Mucosa of stomach (tissue), 1 donor: ENCODE data around the gene TTLL8.

Experiments
- H3K27me3 ChIP-seq: one replicate; pipeline ENCODE4 v1.7.0; 2013; ENCODE audit warnings: mild to moderate bottlenecking, low read length; ENCODE audit not compliant: control insufficient read depth, insufficient read depth
- H3K36me3 ChIP-seq: one replicate; pipeline ENCODE4 v1.7.0; 2013; ENCODE audit warnings: low read length; ENCODE audit not compliant: control insufficient read depth, insufficient read depth
- H3K4me1 ChIP-seq: one replicate; pipeline ENCODE4 v1.7.0; 2013; ENCODE audit warnings: mild to moderate bottlenecking, low read length; ENCODE audit not compliant: control insufficient read depth, insufficient read depth
- H3K4me3 ChIP-seq: one replicate; pipeline ENCODE4 v1.7.0; 2013; ENCODE audit warnings: low read length
- H3K9ac ChIP-seq: one replicate; pipeline ENCODE4 v1.7.0; 2013; ENCODE audit warnings: mild to moderate bottlenecking, low read length, moderate library complexity
- H3K9me3 ChIP-seq: one replicate; pipeline ENCODE4 v1.7.0; 2013; ENCODE audit warnings: mild to moderate bottlenecking, low read length, moderate library complexity; ENCODE audit not compliant: control insufficient read depth
- donor health status: Pancreatic carcinoma.

The TTLL8 gene

GRCh38 chr22:50031189-50032091 lies 26.7 kb downstream of the TTLL8 start:
- H3K27me3 ChIP-seq = peaks cover 10% of the 10 kb centered on the region

DNA sequence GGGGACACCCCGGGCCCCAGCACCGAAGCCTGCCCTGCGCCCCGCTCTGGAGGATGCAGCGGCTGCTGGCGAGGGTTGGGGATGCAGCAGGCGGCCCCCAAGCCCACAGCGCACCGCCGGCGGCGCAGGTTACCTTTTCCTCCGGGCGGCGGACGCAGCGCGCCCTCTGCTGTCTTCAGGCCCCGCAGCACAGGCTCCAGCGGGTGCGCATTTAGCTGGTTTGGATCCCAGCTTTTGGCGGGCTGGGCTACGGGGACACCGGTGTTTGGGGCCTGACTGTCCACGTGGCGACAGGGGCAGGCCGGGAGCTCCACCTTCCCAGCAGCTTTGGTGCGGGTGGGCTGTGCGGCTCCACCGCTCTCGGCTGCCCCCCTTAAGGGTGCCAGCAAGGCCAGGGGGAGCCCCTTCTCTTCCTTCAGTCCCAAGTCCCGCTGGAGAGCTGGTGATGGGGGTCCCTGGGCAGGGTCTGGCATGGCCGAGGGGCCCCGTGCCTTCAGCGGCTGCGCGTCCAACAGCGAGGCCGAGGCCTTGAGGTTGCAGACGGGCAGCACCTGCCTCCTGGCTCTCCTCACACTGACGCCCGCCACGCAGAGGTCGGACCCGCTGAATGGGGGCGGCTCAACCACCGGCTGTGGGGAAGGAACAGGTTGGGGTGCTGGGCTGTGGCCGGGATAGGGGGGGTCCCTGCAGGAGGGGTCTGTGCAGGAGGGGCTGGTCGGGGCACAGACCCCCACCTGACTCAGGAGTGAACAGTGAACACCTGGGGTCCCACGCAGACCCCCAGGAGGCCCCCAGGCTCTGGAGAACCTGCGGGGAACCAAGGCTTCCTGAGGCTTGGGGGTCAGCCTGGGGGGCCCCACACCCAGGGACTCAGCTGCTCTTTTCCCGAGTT lies 27.6 kb downstream of the TTLL8 start:
- Histone ChIP-seq H3K4me1 (peaks cover 3% of the 10 kb centered on the region), H3K27me3 (peaks cover 10% of the 10 kb centered on the region), H3K4me3 (no peak overlapping the region), H3K9me3 (no peaks in the 10 kb centered on the region), H3K36me3 (no peaks in the 10 kb centered on the region), H3K9ac (no peak overlapping the region)

More at GRCh38 chr22:50031189-50032091, 26.7 kb downstream of the TTLL8 start:
- Histone ChIP-seq H3K36me3 (no peaks in the 10 kb centered on the region), H3K4me3 (no peak overlapping the region), H3K9ac (no peak overlapping the region), H3K9me3 (no peaks in the 10 kb centered on the region), H3K4me1 (peaks cover 3% of the 10 kb centered on the region)

- Histone ChIP-seq H3K4me1 (peaks cover 3% of the 10 kb centered on the region), H3K9ac (no peak overlapping the region), H3K9me3 (no peaks in the 10 kb centered on the region), H3K4me3 (no peak overlapping the region), H3K27me3 (peaks cover 10% of the 10 kb centered on the region), H3K36me3 (no peaks in the 10 kb centered on the region)
Measured at GRCh38 chr22:50027639-50028537, 30.2 kb downstream of the TTLL8 start.

- Histone ChIP-seq H3K4me1 (peaks cover 3% of the 10 kb centered on the region), H3K27me3 (peaks cover 7% of the 10 kb centered on the region), H3K36me3 (no peaks in the 10 kb centered on the region), H3K4me3 (no peak overlapping the region), H3K9me3 (no peaks in the 10 kb centered on the region), H3K9ac (no peak overlapping the region)
Measured at GRCh38 chr22:50025993-50026392, 32.1 kb downstream of the TTLL8 start.

DNA sequence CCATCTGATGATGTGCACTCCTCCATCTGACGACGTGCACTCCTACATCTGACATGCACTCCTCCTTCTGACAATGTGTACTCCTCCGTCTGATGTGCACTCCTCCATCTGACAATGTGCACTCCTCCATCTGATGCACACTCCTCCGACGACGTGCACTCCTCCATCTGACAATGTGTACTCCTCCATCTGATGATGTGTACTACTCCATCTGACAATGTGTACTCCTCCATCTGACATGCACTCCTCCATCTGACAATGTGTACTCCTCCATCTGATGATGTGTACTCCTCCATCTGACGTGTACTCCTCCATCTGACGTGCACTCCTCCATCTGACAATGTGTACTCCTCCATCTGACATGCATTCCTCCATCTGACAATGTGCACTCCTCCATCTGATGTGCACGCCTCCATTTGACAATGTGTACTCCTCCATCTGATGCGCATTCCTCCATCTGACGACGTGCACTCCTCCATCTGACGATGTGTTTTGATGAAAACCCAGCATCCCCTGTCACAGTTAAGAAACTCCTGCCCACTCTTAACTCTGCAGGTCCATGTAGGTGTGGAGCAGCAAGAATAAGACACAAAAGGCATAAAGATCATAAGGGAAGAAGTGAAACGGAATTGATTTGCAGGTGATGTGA lies 35.8 kb downstream of the TTLL8 start:
- Histone ChIP-seq H3K9me3 (no peaks in the 10 kb centered on the region), H3K27me3 (peaks cover 5% of the 10 kb centered on the region), H3K4me1 (peaks cover 8% of the 10 kb centered on the region), H3K4me3 (no peak overlapping the region), H3K36me3 (no peaks in the 10 kb centered on the region), H3K9ac (no peak overlapping the region)

GRCh38 chr22:50020606-50021005 lies 37.5 kb downstream of the TTLL8 start:
- peaks cover 22% of the 10 kb centered on the region for H3K4me1 ChIP-seq
- H3K27me3 ChIP-seq = peaks cover 22% of the 10 kb centered on the region
- H3K36me3 ChIP-seq = no peaks in the 10 kb centered on the region
- no peaks in the 10 kb centered on the region for H3K9me3 ChIP-seq
- no peak overlapping the region for H3K9ac ChIP-seq
- no peak overlapping the region for H3K4me3 ChIP-seq

DNA sequence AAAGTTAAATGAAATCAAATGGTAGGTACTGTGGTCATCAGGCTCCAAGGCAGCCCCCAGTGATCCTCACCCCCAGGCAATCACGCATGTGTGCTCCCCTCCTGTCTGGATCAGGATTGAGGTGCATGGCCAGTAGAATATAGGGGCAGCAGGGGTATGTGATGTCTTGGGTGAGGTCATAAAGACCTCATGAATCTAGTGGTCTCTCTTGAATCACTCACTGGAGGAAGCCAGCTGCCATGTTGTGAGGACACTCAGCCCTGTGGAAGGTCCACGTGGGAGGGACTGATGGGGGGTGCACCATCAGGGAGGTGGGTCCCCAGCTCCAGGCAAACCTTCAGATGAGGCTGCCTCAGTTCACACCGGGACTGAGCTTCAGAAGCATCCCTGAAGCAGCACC lies 38.8 kb downstream of the TTLL8 start:
- Histone ChIP-seq H3K36me3 (no peaks in the 10 kb centered on the region), H3K4me1 (peaks cover 29% of the 10 kb centered on the region), H3K9ac (no peak overlapping the region), H3K27me3 (peaks cover 30% of the 10 kb centered on the region), H3K9me3 (no peaks in the 10 kb centered on the region), H3K4me3 (no peak overlapping the region)

GRCh38 chr22:50018608-50019285 lies 39.4 kb downstream of the TTLL8 start:
- Histone ChIP-seq H3K9me3 (no peaks in the 10 kb centered on the region), H3K4me3 (no peak overlapping the region), H3K36me3 (no peaks in the 10 kb centered on the region), H3K9ac (no peak overlapping the region), H3K4me1 (peaks cover 33% of the 10 kb centered on the region), H3K27me3 (peaks cover 35% of the 10 kb centered on the region)

DNA sequence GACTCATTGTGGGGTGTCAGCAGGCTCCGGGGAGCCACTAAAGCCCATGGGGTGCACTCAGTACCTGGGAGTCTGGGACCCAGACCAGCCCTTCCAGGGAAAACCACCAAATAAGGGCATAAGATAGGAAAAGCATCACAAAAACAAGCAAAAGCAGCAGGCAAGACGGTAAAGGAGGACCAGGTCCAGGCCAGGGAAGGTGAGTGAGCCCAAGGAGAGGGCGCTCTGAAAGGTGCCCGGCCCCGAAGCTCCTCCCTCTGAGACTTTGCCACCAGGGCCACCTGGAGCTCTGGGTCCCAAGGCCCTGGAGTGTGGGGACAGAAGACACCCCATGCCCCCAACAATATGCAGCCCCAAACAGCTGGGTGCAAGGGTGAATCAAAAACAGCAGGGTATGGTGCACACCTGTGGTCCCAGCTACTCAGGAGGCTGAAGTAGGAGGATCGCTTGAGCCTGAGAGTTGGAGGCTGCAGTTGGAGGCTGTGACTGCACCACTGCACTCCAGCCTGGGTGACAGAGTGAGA lies 40.3 kb downstream of the TTLL8 start:
- no peak overlapping the region for H3K4me3 ChIP-seq
- H3K9ac ChIP-seq = no peak overlapping the region
- H3K9me3 ChIP-seq = no peaks in the 10 kb centered on the region
- H3K27me3 ChIP-seq = peaks cover 45% of the 10 kb centered on the region
- peaks cover 41% of the 10 kb centered on the region for H3K4me1 ChIP-seq
- no peaks in the 10 kb centered on the region for H3K36me3 ChIP-seq

DNA sequence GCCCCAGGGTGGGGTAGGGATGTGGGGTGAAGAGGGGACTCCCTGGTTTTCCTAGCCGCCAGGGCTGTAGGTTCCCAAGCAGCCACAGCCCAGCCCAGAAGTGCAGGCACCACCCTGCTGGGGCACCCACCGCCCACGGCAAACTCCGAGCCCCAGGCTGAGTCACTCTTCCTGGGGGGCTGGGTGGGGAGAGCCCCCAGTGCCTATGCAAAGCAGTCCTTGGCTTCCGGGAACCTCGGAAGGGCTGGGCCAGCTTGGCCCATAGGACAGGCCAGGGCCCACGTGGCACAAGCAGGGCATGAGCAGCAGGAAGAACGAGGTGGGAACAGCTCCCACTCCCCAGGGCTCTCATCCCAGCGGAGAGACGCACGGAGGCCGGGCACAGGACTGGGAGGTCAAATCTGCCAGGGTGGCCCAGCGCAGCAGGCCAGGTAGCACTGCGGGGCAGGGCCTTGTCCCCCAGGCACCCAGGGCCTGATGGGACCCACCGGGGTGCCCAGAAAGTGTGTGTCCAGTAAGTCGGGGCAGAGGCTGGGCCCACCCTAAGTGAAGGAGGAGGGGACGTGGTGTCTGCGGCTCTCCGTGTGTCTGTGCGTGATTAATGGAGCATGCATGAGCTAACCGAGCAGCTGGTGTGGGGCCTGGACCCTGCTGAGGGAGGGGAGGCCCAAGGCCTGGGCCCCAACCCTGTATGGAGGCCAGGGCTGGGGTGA lies 41.0 kb downstream of the TTLL8 start:
- no peaks in the 10 kb centered on the region for H3K36me3 ChIP-seq
- no peaks in the 10 kb centered on the region for H3K9me3 ChIP-seq
- peaks cover 48% of the 10 kb centered on the region for H3K27me3 ChIP-seq
- no peak overlapping the region for H3K4me3 ChIP-seq
- H3K9ac ChIP-seq = no peak overlapping the region
- peaks cover 47% of the 10 kb centered on the region for H3K4me1 ChIP-seq
